Mesothelial cell of epicardium (in vitro differentiated cells): ENCODE results near the gene TSPAN2. TPM values are rescaled to one million over a fixed set of nuclear protein-coding genes. Genes with fewer than 3 reads are reported as not detected.

Source experiments
- DNase-seq, 2 experiments: peaks; one replicate each; pipeline ENCODE4 v3.0.0; 2021; ENCODE audit warnings: low spot score in 2 of 2; ENCODE audit not compliant: unreplicated experiment in 2 of 2
- H3K27ac Mint-ChIP-seq: 2 replicates; pipeline ENCODE4 v1.8.0; 2021; ENCODE audit warnings: mixed read lengths
- H3K27me3 Mint-ChIP-seq: 2 replicates; pipeline ENCODE4 v1.8.0; 2021; ENCODE audit warnings: low read depth, mixed read lengths
- H3K36me3 Mint-ChIP-seq: 2 replicates; pipeline ENCODE4 v1.8.0; 2021; ENCODE audit warnings: mixed read lengths
- H3K4me1 Mint-ChIP-seq: 2 replicates; pipeline ENCODE4 v1.8.0; 2021; ENCODE audit warnings: mixed read lengths
- H3K4me3 Mint-ChIP-seq: 2 replicates; pipeline ENCODE4 v1.8.0; 2021; ENCODE audit warnings: mild to moderate bottlenecking, moderate library complexity, mixed read lengths
- H3K9me3 Mint-ChIP-seq: 2 replicates; pipeline ENCODE4 v1.8.0; 2021; ENCODE audit warnings: mixed read lengths
- CTCF ChIP-seq: fragments of 200-600 bp; sonication (generic); IDR thresholded peaks from one replicate; pipeline ENCODE4 v1.5.0; 2021; ENCODE audit warnings: antibody characterized with exemption; ENCODE audit not compliant: unreplicated experiment
- total RNA-seq: library from RNA; stranded (reverse); gene quantifications from 3 replicates; pipeline ENCODE4 v1.2.1, GENCODE V29; 2021

Gene TSPAN2
- total RNA-seq, 1 donor from 2014 or later, result 12.1 TPM

GRCh38 chr1:115084902-115085511, 4.3 kb downstream of the TSPAN2 start:
- DNase-seq, result no peak
- Mint-ChIP-seq H3K4me1 (peaks cover 33% of the 10 kb centered on the region), H3K36me3 (no peaks in the 10 kb centered on the region), H3K9me3 (no peaks in the 10 kb centered on the region), H3K27ac (peak overlapping the region; percentile 70), H3K4me3 (no peak overlapping the region), H3K27me3 (peaks cover 20% of the 10 kb centered on the region)
- no peak for TF ChIP-seq CTCF

GRCh38 chr1:115082949-115083348, 6.4 kb downstream of the TSPAN2 start:
- H3K4me1 Mint-ChIP-seq, result peaks cover 24% of the 10 kb centered on the region
- no peak for DNase-seq
- no peaks in the 10 kb centered on the region for H3K36me3 Mint-ChIP-seq
- peaks cover 8% of the 10 kb centered on the region for H3K27me3 Mint-ChIP-seq
- no peaks in the 10 kb centered on the region for H3K9me3 Mint-ChIP-seq
- H3K27ac Mint-ChIP-seq, result no peak overlapping the region
- H3K4me3 Mint-ChIP-seq, result no peak overlapping the region
- TF ChIP-seq CTCF, result no peak

GRCh38 chr1:115078708-115079107, 10.6 kb downstream of the TSPAN2 start:
- Mint-ChIP-seq H3K36me3 (no peaks in the 10 kb centered on the region), H3K27ac (no peak overlapping the region), H3K9me3 (no peaks in the 10 kb centered on the region), H3K4me3 (no peak overlapping the region), H3K27me3 (peaks cover 18% of the 10 kb centered on the region), H3K4me1 (peaks cover 40% of the 10 kb centered on the region)
- no peak for DNase-seq
- TF ChIP-seq CTCF, result no peak

- no peak for TF ChIP-seq CTCF
- Mint-ChIP-seq H3K27ac (no peak overlapping the region), H3K4me1 (peaks cover 41% of the 10 kb centered on the region), H3K27me3 (peaks cover 18% of the 10 kb centered on the region), H3K9me3 (no peaks in the 10 kb centered on the region), H3K36me3 (no peaks in the 10 kb centered on the region), H3K4me3 (no peak overlapping the region)
- DNase-seq, result no peak
Measured at GRCh38 chr1:115077984-115078330, 11.3 kb downstream of the TSPAN2 start.

- H3K27ac Mint-ChIP-seq, result peak overlapping the region; percentile 22
- H3K9me3 Mint-ChIP-seq, result no peaks in the 10 kb centered on the region
- no peak for TF ChIP-seq CTCF
- H3K27me3 Mint-ChIP-seq, result peaks cover 22% of the 10 kb centered on the region
- no peak for DNase-seq
- no peaks in the 10 kb centered on the region for H3K36me3 Mint-ChIP-seq
- no peak overlapping the region for H3K4me3 Mint-ChIP-seq
- H3K4me1 Mint-ChIP-seq, result peaks cover 45% of the 10 kb centered on the region
Measured at GRCh38 chr1:115077286-115077983, 11.9 kb downstream of the TSPAN2 start.
